Fibroblast of skin of right biceps (primary cell): Measurements from ENCODE around the gene RHPN2.

Experiments
- DNase-seq: peaks from one replicate; pipeline ENCODE4 v3.0.0-alpha.2; 2013

RHPN2 gene

DNA sequence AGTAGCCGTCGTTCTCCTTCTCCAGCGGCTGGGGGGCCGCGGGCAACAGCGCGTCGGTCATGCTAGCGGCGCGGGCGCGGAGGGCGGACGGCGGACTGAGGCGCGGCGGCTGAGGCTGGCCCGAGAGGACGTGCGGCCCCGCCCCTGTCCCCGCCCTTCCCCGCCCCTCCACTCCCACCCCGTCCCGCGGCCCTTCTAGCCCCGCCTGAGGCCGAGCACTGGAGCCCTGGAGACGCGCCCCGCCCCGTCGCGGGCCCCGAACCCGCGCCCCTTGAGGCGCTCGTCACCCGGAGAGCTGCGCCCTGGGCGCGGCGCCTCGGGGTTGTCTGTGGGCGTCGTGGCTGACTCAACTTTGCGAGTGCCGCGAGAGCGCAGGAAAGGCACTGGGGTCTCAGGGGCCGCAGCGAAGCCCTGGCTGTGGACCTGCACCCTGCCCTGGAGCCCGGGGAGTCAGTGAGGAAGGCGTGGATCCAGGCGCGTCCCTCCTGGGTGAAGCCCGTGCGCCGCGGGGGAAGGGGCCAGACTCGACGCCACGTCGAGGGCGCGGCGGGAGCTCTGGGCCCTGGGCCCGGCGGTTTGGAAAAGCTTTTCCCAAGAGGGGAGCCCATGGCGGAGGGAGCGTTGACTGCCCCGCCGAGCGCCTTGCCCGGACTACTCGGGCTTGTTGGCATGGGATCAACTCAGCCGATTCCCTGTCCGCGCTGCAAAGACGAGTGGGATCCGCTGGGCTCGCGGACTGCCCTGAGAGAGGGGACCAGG, at the start of gene RHPN2:
Gene RHPN2 (minus strand): TSS at position 97 of the 759 bp plus-strand sequence. CDS start 36 bp downstream, at position 61.
- DNase-seq, result peak; percentile 71

DNA sequence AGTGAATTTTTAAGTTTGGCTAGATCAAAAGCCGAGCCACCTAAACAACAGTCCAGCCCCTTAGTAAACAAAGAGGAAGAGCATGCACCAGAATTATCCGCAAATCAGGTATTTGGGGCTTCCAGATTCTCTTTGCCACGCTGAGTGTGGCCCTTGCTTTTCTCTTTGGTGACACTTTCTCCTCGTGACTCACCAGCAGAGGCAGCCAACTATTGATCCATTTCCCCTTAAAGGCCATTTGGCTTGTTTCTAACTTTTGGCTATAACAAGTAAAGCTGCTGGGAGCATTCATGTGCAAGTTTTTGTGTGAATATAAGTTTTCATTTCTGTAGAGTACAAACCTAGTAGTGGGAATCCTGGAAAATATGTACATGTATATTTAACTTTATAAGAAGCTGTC, 49.6 kb upstream of the RHPN2 start:
- no peak for DNase-seq

DNA sequence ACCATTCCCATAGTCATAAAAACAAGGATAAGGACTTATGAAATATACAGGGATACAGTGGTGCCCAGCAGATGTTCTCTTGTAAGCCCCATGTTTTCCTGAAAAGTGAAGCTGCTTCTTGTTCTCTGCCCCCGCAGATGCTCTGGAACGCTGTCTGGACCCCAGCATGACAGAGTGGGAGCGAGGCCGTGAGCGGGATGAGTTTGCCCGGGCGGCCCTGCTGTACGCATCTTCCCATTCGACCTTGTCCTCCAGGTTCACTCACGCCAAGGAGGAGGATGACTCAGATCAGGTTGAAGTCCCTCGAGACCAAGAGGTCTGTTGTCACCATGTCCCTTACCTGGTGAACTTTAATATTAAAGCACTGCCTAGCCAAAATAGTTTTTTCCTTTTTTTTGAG, 46.9 kb upstream of the RHPN2 start:
- DNase-seq, result no peak

DNA sequence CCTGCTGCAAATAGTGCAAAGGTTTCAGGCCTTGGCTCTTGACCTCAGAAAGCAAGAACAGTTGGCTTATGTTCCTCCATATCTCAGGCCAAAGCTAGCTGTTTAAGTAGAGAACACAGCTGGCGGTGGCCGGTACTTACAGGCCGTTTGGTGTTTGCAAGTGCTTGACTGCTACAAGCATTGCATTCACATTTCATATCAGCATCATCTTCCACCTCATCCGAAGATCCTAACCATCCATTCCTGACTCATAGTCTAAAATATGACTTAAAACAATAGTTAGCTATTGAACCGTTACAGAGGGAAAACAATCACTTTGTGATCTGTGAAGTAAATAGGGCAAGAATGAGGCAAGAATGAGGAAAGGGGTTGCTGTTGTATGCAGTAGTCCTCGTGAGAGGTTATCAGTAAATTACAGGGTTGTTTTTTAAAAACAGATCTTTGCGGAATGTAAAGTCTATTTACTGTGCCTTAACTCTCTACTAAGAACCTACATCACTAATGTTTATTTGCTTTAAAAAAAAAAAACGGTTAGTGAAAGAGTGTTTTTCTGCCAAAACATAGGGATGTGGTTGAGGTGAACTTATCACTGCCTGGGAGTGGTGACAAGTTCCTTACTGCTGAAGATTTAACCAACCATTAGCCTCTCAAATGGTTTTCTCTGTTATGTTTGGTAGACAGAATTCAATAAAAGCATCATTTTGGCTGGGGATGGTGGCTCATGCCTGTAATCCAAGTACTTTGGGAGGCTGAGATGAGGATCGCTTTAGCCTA, 45.6 kb upstream of the RHPN2 start:
- DNase-seq, result peak; percentile 7

DNA sequence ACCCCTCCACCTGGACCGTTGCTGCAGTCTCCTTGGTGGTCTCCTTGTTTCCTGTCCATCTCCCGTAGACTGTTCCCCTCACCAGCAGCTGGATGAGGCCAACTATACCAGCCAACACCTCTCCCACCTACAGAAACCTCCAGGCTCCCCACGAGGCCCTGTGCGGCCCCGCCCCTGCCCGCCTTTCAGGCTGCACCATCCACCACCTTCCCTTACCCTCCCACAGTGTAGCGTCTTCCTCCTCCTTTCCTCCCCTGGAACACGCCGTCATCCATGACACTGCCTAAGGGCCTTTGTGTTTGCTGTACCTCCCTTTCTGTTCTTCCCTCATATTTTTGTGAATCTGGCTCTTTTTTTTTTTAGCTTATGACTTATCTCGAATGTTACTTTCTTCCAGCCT, 43.5 kb upstream of the RHPN2 start:
- no peak for DNase-seq

DNA sequence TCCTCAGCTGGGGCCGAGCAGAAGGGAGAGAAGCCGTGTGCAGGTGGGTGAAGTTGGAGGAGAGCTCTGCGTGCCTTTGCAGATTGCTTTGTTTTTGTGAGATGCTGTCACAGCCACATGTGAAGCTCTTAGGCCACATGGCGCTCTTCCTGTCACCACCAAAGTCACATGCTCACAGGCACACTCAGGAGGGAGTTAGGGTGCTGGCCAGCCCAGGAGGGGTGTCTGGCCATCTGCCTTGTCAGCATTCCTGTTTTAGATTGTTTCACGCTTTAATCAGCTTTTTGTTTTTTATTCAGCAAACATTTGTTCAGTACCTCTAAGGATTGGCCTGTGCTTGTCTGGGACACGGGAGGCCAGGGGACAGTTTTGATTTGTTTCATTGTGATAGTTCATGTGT, 38.2 kb upstream of the RHPN2 start:
- DNase-seq, result no peak

DNA sequence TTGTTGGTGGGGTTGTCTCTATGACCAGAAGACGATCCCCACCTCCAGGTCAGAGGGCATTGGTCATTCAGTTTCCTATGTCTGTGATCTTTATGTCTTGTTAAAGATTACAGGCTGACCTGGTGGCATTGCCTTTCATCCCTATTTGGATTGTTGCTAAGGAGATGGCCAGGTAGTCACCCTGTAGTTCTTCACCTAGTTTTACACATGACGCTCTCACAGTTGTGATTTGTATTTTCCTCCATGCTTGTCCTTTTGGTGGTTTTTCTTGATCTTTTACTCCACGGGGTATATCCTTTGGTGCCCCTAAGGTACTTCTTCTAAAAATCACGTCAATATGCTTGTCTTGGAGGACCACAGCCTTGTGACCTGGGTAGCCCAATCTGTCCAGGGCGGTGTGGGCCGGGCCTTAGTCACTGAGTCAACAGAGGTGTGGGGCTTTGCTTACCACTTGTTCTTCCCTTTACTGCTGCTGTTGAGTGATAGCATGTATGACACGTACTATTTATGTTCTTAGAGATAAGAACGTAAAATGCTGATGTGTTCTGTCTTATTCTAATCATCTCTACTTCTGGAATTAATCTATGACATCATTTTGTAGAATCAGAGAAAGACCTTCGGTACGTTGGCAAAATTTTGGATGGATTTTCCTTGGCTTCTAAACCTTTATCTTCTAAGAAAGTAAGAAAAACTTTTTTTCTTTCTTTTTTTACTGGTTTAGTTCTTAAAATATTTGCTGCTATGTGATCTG, 36.4 kb upstream of the RHPN2 start:
- DNase-seq, result no peak

DNA sequence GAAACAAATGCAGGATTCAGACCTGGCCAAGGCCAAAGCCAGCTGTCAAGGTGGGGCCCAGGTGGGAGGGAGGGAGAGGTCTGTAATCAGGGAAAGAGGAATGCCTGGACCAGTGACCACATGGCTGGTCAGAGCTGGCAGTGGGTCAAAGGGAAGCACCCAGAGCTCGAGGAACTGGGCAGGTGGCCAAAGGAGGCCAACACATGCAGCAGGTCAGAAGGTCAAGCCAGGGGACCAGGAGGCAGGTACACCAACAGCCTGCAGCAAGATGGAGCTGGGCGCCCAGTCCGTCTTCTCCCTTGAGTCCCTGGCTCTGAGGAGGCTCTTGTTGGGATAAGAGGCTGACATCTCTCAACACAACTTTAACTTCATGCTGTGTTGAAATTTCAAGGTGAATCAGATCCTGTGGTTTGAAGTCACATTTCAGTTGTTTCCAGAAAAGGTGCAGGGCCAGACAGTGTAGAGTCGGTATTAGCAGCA, 33.4 kb upstream of the RHPN2 start:
- DNase-seq, result no peak

DNA sequence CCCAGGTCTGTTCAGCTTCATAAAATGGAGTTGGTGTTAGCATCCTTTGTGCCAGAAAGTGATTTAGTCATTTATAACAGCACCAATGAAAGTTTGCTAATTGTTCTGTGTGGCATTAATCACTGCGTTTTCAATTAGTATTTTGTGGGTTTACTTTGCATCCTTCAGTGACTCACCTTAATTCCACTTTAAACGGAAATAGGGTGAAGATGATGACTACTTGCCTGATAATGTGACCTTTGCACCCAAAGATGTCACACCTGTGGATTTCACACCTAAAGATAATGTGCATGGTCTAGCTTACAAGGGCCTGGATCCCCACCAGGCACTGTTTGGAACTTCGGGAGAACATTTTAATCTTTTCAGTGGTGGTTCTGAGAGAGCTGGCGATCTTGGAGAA, 31.3 kb upstream of the RHPN2 start:
- DNase-seq, result no peak

DNA sequence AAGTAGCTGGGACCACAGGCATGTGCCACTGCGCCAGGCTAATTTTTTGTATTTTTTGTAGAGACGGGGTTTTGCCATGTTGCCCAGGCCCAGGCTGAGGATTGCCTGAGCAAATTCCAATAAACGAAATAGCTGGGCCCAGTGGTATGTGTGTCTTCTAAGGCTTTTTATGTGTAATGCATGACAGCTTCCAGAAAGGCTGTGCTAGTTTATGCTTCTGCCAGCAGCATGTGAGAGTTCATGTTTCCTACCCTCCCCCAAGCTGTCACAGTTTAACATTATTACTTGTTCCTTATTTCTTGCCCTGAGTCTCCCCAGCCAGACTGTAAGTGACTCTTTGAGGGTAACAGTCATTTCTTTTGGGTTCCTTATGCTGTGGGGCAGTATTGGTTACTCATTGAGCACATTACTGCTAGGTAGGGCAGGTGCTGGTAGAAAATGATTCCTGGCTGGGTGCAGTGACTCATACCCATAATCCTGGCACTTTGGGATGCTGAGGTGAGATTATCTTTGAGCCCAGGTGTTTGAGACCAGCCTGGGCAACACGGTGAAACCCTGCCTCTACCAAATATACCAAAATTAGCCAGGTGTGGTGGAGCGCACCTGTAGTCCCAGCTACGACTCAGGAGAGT, 29.9 kb upstream of the RHPN2 start:
- no peak for DNase-seq

DNA sequence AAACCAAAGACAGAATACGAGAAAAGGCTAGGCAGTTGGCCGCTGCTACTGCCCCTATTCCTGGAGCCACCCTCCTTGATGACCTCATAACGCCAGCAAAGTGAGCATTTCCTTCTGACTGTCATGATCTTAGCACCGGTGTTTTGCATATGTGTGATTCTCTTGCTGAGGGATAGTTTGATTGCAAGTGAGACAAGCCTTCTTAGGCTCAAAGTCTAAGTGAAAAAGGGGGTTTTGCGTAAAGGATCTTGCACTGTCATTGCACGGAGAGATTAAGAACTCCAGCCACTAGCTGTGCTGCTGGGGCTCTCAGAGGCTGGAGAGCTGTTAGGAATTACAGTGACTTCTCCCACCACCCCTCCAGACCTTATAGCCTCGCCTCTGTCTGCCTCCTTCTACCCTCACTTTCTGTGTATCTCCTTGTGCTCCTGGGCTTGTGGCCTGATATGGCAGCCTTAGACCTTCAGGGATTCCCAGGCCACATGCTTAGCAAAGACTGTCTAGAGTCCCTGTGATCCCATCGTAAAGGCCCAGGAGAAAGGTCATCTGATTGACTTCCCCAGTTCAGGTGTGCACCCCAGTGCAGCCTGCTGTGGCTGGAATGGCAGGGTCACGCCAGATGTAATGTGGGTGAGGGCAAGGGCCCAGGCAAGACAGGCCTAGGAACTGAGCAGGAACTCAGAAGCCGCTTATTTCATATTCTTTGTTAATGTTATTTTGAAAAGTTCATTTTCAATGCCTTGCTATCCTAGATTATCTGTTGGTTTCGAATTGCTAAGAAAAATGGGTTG, 28.9 kb upstream of the RHPN2 start:
- DNase-seq, result no peak

DNA sequence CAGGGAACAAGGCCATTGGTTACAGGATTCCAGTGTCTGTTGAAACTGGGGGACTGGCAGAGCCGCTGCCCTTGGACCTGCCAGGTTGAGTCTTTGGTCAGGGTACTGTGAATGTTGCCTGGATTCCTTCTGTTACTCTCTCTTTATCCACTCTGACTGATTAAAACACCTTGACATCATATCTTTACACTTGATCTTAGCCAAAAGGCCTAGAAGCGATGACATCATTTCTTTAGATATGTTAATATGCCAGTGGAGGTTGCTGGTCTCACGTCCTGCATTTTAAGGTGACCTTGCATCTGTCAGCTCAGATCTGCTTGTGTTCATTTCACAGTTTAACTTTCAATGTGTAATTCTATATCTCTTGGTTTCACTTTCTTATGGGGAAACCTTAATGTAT, 25.5 kb upstream of the RHPN2 start:
- DNase-seq, result no peak

DNA sequence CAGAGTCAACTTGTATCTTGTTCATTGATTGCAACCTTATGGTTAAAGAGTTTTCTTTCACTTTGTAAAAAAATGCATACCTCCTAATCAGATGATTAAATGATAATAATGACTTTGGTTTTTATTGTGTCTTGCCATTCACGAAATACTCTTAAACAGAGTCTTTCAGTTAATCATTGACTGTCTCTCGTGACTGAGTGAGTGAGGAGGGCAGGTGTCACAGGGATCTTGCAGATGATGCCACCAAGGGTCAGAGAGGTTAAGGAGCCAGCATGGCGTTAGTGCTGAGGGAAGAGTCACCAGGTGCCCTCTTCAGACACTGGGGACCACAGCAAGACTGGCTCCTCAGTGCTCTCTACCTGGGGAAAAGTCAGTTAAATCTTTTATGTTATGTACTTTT, 24.3 kb upstream of the RHPN2 start:
- no peak for DNase-seq

DNA sequence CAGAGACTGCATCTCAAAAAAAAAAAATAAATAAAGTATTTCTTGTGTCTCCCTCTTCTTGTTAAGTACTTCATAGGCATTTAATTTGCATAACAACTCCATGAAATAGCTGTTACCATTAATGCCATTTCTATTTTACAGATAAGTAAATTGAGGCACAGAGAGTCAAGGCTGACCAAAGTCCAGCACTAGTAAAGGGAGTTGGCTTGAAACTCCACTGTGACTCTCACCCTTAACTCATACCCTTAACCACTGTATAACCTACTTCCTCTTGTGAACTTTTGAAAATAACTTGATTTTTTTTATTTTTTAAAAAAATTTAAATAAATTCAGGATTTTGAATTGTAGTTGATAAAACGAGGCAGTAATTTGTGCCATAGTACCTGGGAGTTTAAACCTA, 22.3 kb upstream of the RHPN2 start:
- DNase-seq, result no peak

DNA sequence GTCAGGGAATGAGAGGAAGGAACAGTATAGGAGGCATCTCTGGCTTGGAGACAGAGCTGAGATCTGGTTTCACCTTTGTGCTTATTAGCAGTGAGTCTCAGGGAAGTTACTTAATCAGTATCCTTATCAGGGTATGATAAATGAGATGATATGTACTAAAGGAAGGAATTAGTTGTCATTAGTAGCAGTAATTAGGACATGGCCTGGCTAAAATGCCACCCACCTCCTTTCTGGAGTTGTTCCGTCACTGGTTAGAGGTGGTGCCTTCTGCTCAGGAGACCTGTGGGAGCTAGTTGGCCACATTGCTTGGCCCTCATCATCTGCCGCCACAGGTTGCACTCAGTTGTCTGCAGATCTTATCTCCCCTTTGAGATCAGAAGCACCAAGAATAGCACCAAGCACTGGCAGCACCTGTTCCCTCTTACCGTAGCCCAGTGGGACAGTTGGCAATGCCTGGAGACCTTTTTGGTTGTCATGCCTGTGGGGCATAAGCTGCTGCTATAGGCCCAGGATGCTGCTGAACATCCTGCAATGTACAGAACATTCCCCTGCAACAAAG, 21.0 kb upstream of the RHPN2 start:
- no peak for DNase-seq

DNA sequence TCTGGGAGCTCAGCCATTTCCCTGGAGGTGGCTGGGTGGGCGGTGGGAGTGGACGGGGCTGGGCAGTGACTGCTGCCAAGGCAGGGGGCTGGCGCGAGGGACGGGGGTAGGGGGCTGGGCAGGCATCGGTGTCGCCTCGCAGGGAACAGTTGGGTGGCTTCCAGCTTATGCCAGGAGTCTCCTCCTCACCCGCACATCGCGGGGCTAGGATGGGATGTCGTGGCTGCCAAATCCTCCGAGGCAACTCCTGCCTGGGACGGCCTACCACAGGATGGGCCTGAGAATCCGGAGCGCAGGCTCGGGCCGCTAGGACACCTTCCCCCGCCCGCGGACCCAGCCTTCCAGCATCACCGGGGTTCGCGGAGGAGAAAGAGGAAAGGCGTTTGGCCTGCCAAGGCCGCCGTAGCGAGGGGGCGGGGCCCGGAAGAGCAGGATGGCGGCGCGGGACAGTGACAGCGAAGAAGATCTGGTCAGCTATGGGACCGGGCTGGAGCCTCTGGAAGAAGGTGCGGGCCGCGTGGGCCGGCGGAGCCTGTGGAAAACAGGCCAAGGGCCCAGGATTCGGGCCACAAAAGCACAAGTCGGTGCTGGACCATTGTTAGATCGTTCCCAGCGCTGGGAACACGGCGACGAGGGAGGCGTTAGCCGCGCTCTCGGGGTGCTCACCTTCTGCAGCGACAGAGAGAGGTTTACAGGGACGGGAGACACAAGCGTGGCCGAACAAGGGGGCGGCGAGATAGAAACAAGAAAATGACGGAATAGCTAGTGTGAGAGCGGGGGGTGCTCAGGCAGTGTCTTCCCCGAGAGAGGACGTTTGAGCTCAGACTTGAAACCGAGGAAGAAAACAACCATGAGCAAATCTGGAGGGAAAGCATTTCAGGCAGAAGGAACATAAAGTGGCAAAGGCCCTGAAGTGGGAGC, 16.3 kb upstream of the RHPN2 start, which contains the start of gene GPATCH1:
Gene GPATCH1 (plus strand): TSS at position 421 of the 921 bp plus-strand sequence. CDS start 13 bp downstream, at position 434.
- DNase-seq, result peak; percentile 87

DNA sequence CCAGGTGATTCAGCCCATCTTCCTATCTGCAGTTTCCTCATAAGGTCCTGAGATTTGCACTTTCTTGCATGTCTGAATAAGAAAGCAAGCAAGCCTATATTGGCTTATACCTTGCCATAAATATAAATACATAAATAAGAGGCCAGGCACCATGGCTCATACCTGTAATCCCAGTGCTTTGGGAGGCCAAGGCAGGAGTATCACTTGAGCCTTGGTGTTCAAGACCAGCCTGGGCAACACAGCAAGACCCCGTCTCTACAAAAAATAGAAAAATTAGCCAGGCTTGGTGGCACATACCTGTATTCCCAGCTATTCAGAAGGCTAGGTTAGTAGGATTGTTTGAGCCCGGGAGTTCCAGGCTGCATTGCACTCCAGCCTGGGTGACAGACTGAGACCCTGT, 10.8 kb upstream of the RHPN2 start:
- no peak for DNase-seq

DNA sequence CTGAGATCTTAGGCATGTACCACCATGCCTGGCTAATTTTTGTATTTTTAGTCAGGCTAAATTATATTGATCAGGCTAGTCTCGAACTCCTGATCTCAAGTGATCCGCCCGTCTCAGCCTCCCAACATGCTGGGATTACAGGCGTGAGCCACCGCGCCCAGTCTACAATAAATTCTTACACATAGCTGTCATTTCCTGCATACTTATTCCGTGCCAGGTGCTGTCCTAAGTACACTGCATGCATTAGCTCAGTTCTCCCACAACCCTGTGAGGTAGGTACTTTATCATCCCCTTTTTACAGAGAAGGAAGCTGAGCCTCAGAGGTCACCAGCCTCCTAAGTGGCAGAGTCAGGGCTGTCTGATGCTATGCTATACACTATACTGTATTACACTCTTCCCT, 7.2 kb upstream of the RHPN2 start:
- no peak for DNase-seq

DNA sequence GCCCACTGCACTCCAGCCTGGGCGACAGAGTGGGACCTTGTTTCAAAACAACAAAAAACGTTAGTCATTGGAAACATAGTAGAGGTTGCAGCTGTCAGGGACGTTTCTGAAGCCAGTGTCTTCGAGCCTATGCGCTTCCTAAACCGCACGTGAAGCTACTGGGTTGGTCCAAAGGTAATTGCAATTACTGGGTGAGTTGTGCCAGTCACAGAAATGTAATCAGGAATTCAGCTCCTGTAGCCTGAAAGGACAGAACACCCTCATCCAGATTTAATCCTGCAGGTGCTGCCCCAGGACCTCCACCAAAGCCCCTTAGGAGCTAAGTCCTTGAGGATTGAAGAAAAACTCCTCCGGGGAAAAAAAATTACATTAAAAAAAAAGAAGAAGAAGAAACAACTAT, 2.4 kb upstream of the RHPN2 start:
- no peak for DNase-seq

DNA sequence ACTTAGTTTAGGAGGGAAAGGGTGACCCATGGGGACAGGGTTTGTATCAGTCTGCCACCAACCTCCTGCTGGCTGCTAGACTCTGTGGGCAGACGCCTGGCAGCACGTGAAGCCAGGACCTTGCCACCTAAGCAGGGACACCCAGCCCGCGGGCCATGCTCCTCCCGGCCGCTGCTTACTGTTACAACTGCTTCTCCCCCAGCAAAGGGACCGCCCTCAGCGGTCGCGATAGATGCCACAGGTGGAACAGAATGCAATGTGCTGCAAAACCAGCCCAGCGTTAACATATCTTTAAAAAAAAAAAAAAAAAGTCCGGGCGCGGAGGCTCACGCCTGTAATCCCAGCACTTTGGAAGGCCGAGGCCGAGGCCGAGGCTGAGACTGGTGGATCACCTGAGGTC, 1.9 kb upstream of the RHPN2 start:
- DNase-seq, result no peak

DNA sequence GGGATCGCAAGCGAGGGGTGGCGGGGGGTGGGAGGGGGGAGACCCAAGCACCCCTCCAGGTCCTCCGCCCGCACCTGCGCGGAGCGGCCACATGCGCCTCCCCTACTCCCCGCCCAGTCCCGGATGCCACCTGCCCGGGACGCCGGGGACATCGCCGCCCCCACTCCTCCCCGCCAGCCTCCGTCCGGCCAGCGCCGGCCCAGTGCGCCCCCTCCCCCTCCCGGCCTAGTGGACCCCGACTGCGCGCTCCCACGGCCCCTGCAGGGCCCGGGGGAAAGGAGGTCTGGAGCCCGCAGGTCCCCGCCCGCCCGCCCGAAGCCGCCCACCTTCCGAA, 263 bp downstream of the RHPN2 start:
- DNase-seq, result no peak
